Right kidney (tissue), 1 donor: Measurements from ENCODE around the gene UNK.
"Not testable (repeated sequence)": the region's sequence is repeated elsewhere in the genome, so short reads cannot be mapped to it uniquely, and the experiment has no call there.

Experiments used
- DNase-seq: peaks from one replicate; pipeline ENCODE4 v3.0.0-alpha.2; 2016

UNK gene

DNA sequence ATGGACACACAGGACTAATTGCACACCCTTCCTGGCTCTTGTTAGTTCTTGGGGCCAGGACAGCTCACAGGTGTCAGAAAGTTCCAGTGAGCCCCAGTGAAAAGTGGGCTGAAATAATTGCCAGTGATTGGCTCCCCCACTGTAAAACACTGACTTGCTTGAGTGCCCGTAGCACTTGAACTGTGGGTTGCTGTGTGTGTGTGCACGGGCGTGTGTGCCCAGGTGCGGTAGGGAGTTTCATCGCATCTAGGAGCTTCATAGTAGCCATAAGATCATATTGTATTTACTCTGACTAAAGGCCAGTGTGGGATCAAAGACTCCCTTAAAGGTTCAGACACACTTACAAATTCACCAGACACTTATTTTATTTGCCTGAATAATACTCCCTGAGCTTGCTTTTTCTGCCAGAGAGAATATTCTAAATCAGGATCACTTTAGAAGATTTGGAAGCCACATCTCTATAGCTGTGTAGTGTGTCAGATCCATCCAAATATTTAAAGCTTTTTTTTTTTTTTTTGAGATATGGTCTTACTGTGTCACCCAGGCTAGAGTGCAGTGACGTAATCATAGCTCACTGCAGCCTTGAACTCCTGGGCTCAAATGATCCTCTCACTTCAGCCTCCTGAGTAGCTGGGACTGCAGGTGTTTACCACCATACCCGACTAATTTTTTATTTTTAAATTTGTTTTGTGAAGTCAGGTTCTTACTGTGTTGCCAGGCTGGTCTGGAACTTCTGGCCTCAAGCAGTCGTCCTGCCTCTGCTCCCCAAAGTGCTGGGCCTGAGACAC, 11.4 kb downstream of the UNK start:
- DNase-seq: no peak

DNA sequence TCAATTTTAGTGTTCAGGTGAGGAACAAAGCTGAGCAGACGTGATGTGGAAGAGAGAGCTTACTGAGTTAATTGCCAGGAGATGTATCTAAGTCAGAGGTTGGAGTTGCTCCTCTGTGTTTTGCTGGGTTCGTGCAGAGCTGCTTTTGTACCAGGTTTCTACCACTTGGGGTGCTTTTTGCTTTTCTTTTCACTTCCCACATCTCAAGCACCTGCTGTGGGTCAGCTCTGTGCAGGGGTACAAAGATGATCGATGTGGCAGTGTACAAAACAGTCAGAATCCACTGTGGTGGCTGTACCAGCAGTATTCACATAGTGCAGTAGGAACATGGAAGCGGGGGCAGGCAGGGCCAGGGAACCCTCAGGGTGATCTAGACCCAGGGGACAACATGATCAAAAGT, 14.8 kb downstream of the UNK start:
- DNase-seq: no peak

- DNase-seq: no peak
These were observed 19.3 kb downstream of the UNK start for GRCh38 chr17:75803883-75804282.

GRCh38 chr17:75806822-75807500, 22.4 kb downstream of the UNK start:
- DNase-seq: no peak

DNA sequence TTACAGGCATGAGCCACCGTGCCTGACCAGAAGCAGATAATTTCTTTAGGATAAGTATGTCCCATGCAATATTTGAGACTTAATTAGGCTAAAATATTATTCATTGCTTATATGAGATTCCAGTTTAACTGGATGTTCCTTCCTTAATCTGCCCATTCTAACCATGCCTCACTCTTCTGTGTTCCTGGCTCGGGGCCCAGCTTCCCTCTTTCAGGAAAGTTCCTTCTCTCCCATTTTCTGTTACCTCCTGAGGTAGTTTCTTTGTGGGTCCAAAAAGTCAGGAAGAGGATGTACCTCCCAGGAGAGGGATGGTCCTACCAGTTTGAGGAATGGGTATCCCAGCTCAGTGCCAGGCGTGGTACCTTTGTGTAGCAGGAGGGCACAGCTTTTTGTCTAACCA, 23.3 kb downstream of the UNK start:
- DNase-seq: no peak

DNA sequence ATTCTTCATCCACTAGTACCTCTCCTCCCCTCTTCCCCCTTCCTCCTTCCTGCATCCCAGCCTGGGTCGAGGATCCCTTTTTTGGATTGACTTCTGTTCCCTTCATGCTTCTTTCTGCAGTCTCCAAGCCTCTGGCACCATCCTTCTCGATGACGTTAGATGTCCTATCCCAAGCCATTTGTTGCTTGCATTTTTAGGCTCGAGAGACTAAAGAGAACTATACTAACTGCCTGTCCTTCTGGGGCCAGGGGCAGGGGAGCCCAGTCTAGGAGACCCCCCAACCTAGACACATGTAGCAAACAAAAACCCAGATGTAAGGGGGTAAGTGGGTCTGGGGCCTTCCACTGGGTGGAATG, 23.9 kb downstream of the UNK start:
- DNase-seq: no peak

GRCh38 chr17:75808905-75809621, 24.5 kb downstream of the UNK start:
- no peak for DNase-seq

DNA sequence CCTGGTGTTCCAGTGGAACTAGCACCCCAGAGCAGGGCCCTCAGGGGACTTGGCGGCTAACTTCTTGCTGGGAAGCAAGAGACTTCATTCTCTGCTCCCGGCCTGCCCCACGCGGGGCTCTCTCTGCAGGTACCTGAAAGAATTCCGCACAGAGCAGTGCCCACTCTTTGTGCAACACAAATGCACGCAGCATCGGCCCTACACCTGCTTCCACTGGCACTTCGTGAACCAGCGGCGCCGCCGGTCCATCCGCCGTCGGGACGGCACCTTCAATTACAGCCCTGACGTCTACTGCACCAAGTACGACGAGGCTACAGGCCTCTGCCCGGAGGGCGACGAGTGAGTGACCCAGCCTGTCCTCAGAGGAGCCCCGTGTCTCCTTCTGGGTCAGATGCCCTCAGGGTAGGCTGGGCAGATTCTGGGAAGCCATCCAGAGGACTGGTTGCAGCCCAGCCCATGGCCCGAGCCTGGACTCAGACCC, 25.1 kb downstream of the UNK start:
- no peak for DNase-seq

DNA sequence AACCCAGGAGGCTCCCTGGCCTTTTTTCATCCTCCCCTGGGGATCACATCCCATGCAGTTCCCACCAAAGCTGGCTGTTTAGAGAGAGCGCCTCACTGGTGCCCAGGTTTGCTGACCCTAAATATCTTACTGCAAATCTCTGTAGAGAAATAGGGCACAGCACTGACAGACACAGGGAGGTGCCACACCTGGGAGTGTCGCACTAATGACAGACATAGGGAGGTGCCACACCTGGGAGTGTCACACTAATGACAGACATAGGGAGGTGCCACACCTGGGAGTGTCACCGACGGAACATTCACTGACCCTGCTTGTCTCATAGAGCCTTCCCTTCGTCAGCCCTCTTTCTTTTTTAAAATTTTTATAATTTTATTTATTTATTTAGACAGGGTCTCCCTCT, 25.6 kb downstream of the UNK start:
- DNase-seq: no peak

DNA sequence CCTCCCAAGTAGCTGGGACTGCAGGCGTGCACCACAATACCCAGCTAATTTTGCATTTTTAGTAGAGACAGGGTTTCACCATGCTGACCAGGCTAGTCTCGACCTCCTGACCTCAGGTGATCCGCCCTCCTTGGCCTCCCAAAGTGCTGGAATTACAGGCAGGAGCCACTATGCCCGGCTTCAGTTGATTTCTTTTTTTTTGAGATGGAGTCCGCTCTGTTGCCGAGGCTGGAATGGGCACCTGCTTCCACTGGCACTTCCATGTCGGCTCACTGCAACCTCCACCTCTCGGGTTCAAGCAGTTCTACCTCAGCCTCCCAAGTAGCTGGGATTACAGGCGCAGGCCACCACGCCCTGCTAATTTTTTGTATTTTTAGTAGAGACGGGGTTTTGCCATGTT, 26.1 kb downstream of the UNK start:
- not testable (repeated sequence) for DNase-seq

- DNase-seq: no peak
These were observed 26.6 kb downstream of the UNK start for GRCh38 chr17:75811174-75811573.

- DNase-seq: no peak
These were observed 27.7 kb downstream of the UNK start for GRCh38 chr17:75812096-75813013.

- no peak for DNase-seq
These were observed 28.7 kb downstream of the UNK start for GRCh38 chr17:75813081-75814020.

DNA sequence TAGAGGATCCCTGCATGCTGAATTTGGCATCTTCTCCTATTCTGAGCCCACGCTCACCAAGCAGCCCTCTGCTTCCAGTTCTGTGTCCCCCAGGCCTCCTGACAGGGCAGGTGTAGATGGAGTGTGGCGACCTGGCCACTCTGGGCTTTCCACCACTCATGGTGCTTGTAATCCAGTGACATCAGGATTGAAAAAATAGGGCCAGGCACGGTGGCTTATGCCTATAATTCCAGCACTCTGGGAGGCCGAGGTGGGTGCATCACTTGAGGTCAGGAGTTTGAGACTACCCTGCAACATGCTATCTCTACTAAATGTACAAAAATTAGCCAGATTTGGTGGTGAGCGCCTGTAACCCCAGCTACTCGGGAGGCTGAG, 29.4 kb downstream of the UNK start:
- no peak for DNase-seq

DNA sequence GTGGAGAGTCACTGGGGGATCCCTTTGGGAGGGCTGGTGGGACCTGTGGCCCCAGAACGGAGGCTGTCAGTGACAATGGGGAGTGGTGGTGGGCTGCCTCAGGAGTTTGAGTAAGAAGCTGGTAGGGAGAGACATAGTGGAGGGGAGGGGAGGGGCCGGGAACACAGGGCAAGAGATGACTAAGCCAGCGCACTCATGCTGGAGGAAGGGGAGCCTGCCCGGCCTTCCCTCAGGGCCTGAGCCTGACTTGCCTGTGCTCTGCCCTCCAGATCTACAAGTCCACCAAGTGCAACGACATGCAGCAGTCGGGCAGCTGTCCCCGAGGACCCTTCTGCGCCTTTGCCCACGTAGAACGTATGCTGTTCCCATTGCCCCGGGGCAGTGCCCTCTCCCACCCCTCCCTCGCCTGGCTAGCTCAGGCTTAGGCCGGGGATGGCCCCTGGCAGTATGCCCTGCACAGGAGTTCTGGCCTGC, 30.3 kb downstream of the UNK start:
- no peak for DNase-seq

- DNase-seq: no peak
These were observed 30.8 kb downstream of the UNK start for GRCh38 chr17:75815399-75815798.

- no peak for DNase-seq
These were observed 32.1 kb downstream of the UNK start for GRCh38 chr17:75816693-75817092.

- DNase-seq: no peak
These were observed 33.0 kb downstream of the UNK start for GRCh38 chr17:75817571-75817970.

GRCh38 chr17:75818326-75818885, 33.8 kb downstream of the UNK start:
- no peak for DNase-seq

DNA sequence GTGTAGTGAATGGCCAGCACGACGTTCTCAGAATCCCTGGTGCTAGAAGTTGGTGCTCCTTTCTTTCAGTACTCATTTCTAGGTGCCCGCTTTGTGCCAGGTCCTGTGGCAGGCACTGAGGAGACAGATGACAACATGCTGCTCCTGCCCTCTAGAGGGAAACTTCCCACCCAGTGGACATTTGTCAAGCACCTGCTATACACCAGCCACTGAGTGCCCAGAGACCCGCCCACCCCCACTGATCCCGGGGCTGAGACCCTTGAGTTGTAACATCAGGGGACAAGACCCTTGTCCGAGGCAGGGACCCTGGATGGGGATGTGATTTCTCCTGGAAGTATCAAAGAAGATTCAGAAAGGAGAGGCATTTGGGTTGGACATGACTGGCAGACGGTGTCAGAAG, 34.5 kb downstream of the UNK start:
- no peak for DNase-seq

GRCh38 chr17:75819678-75820077, 35.1 kb downstream of the UNK start:
- DNase-seq: no peak
